ENCODE results near the gene RELN.

- TF ChIP-seq POLR2AphosphoS5 (IDR thresholded peaks at IDR 0.05; ENCODE audit: low read depth, low read length) (no peak), POLR2A (IDR thresholded peaks at IDR 0.05; ENCODE audit: low read depth, low read length) (no peak), SPI1 (IDR thresholded peaks at IDR 0.05; ENCODE audit: low read depth, low read length) (no peak), TAF1 (IDR thresholded peaks at IDR 0.05; ENCODE audit: low read depth, low read length) (no peak), PAX5 (IDR thresholded peaks at IDR 0.05; ENCODE audit: insufficient read depth, low read length, severe bottlenecking) (no peak), POU2F2 (IDR thresholded peaks at IDR 0.05; ENCODE audit: low read depth, low read length) (no peak)
Measured at GRCh38 chr7:103576641-103577040, 412.8 kb downstream of the RELN start.
